DOHH2 (cell line): ENCODE results near the gene PLK2.

ENCODE experiments used
- H3F3A ChIP-seq: fragments of 200-600 bp; sonication (generic), shearing (Covaris generic); 2 replicates; pipeline ENCODE4 v1.6.0; 2016; ENCODE audit warnings: antibody characterized with exemption, mild to moderate bottlenecking; ENCODE audit not compliant: control insufficient read depth, insufficient read depth
- H3K27ac ChIP-seq: fragments of 200-600 bp; sonication (generic); 2 replicates; pipeline ENCODE4 v1.5.1; 2014; ENCODE audit warnings: low read depth, mild to moderate bottlenecking, low read length, moderate library complexity
- H3K27me3 ChIP-seq: fragments of 200-600 bp; sonication (generic); 2 replicates; pipeline ENCODE4 v1.6.1; 2014; ENCODE audit warnings: mild to moderate bottlenecking, low read length, mixed read lengths; ENCODE audit not compliant: control insufficient read depth
- H3K36me3 ChIP-seq: fragments of 200-600 bp; sonication (generic); 2 replicates; pipeline ENCODE4 v1.6.1; 2014; ENCODE audit warnings: mild to moderate bottlenecking, low read length, moderate library complexity, mixed read lengths; ENCODE audit not compliant: control insufficient read depth
- H3K4me1 ChIP-seq: fragments of 200-600 bp; sonication (generic); 2 replicates; pipeline ENCODE4 v1.6.1; 2014; ENCODE audit warnings: mild to moderate bottlenecking, low read length, mixed read lengths; ENCODE audit not compliant: control insufficient read depth
- H3K4me2 ChIP-seq: fragments of 200-600 bp; sonication (generic); 2 replicates; pipeline ENCODE4 v1.6.0; 2014; ENCODE audit warnings: mild to moderate bottlenecking, low read length, moderate library complexity
- H3K4me3 ChIP-seq: fragments of 200-600 bp; sonication (generic); 2 replicates; pipeline ENCODE4 v1.5.1; 2014; ENCODE audit warnings: mild to moderate bottlenecking, low read length, mixed read lengths
- H3K79me2 ChIP-seq: fragments of 200-600 bp; sonication (generic); 2 replicates; pipeline ENCODE4 v1.6.1; 2014; ENCODE audit warnings: mild to moderate bottlenecking, low read length, mixed read lengths; ENCODE audit not compliant: control insufficient read depth
- H3K9me2 ChIP-seq: fragments of 200-600 bp; sonication (generic); replicated peaks from 2 replicates; pipeline ENCODE4 v1.6.1; 2014; ENCODE audit warnings: mild to moderate bottlenecking, low read length, mixed read lengths; ENCODE audit not compliant: control insufficient read depth
- H3K9me3 ChIP-seq: fragments of 200-600 bp; sonication (generic); 2 replicates; pipeline ENCODE4 v1.6.1; 2014; ENCODE audit warnings: antibody characterized with exemption, low read length, mixed read lengths; ENCODE audit not compliant: control insufficient read depth, insufficient read depth
- H4K20me1 ChIP-seq: fragments of 200-600 bp; sonication (generic); 2 replicates; pipeline ENCODE4 v1.6.0; 2014; ENCODE audit warnings: low read depth, mild to moderate bottlenecking, antibody characterized with exemption, low read length, moderate library complexity; ENCODE audit not compliant: control insufficient read depth, insufficient read depth
- CTCF ChIP-seq: fragments of 200-600 bp; sonication (generic); IDR thresholded peaks from one replicate; pipeline ENCODE4 v1.5.1; 2014; ENCODE audit warnings: antibody characterized with exemption, mild to moderate bottlenecking, low read depth, low read length; ENCODE audit not compliant: poor library complexity, severe bottlenecking
- EZH2phosphoT487 ChIP-seq: fragments of 200-600 bp; sonication (generic); IDR thresholded peaks from 2 replicates; pipeline ENCODE4 v1.6.1; 2017; ENCODE audit warnings: borderline replicate concordance, mild to moderate bottlenecking, antibody characterized with exemption, low read length, moderate library complexity, mixed read lengths

The PLK2 gene

GRCh38 chr5:58460002-58460731, at the start of gene PLK2:
TSS of gene PLK2 (minus strand) at chr5:58460086. CDS start at chr5:58459959, 127 bp downstream.
- Histone ChIP-seq H3F3A (no peaks in the 10 kb centered on the region), H3K27me3 (peaks cover 26% of the 10 kb centered on the region), H3K27ac (no peak within 1 kb of the TSS), H3K4me1 (peaks cover 22% of the 10 kb centered on the region), H3K9me2 (no peaks in the 10 kb centered on the region), H3K36me3 (no peaks in the 10 kb centered on the region), H3K9me3 (no peaks in the 10 kb centered on the region), H3K4me2 (peak within 1 kb of the TSS; percentile 95), H4K20me1 (no peaks in the 10 kb centered on the region), H3K79me2 (no peaks in the 10 kb centered on the region), H3K4me3 (peak within 1 kb of the TSS; percentile 80)
- TF ChIP-seq EZH2phosphoT487: no peak; the same call in 1 of the 2 replicates
- no peak for TF ChIP-seq CTCF

GRCh38 chr5:58507715-58508114, 47.8 kb upstream of the PLK2 start:
- no peak overlapping the region for H3K4me2 ChIP-seq
- H3K79me2 ChIP-seq: no peaks in the 10 kb centered on the region
- no peak overlapping the region for H3K4me3 ChIP-seq
- H4K20me1 ChIP-seq: no peaks in the 10 kb centered on the region
- no peak for TF ChIP-seq EZH2phosphoT487
- no peak for TF ChIP-seq CTCF
- H3K27me3 ChIP-seq: peaks cover 24% of the 10 kb centered on the region
- H3K9me3 ChIP-seq: no peaks in the 10 kb centered on the region
- no peaks in the 10 kb centered on the region for H3K9me2 ChIP-seq
- H3K36me3 ChIP-seq: no peaks in the 10 kb centered on the region
- no peak overlapping the region for H3K27ac ChIP-seq
- H3K4me1 ChIP-seq: peaks cover 22% of the 10 kb centered on the region
- peaks cover 5% of the 10 kb centered on the region; the same call in 1 of the 2 replicates for H3F3A ChIP-seq

GRCh38 chr5:58505971-58506640, 46.2 kb upstream of the PLK2 start:
- Histone ChIP-seq H3K4me1 (peaks cover 22% of the 10 kb centered on the region), H3K27ac (no peak overlapping the region), H3K9me3 (no peaks in the 10 kb centered on the region), H3K4me3 (peak overlapping the region; percentile 20; the same call in 1 of the 2 replicates), H3K27me3 (peaks cover 24% of the 10 kb centered on the region), H4K20me1 (no peaks in the 10 kb centered on the region), H3F3A (peaks cover 5% of the 10 kb centered on the region; the same call in 1 of the 2 replicates), H3K9me2 (no peaks in the 10 kb centered on the region), H3K36me3 (no peaks in the 10 kb centered on the region), H3K4me2 (peak overlapping the region; percentile 49), H3K79me2 (no peaks in the 10 kb centered on the region)
- no peak for TF ChIP-seq EZH2phosphoT487

GRCh38 chr5:58505502-58505901, 45.6 kb upstream of the PLK2 start:
- no peaks in the 10 kb centered on the region for H3K36me3 ChIP-seq
- H4K20me1 ChIP-seq: no peaks in the 10 kb centered on the region
- H3F3A ChIP-seq: peaks cover 5% of the 10 kb centered on the region; the same call in 1 of the 2 replicates
- H3K9me3 ChIP-seq: no peaks in the 10 kb centered on the region
- no peaks in the 10 kb centered on the region for H3K9me2 ChIP-seq
- no peak overlapping the region for H3K27ac ChIP-seq
- peaks cover 25% of the 10 kb centered on the region for H3K4me1 ChIP-seq
- H3K27me3 ChIP-seq: peaks cover 24% of the 10 kb centered on the region
- H3K79me2 ChIP-seq: no peaks in the 10 kb centered on the region
- TF ChIP-seq EZH2phosphoT487: no peak
- no peak for TF ChIP-seq CTCF
- H3K4me3 ChIP-seq: peak overlapping the region; percentile 20; the same call in 1 of the 2 replicates
- peak overlapping the region; percentile 49 for H3K4me2 ChIP-seq
